Neural crest cell (in vitro differentiated cells): ENCODE results near the gene NRIP1. TPM values are rescaled to one million over a fixed set of nuclear protein-coding genes. Genes with fewer than 3 reads are reported as not detected.

Source experiments
- DNase-seq: peaks from one replicate; pipeline ENCODE4 v3.0.0; 2021; ENCODE audit warnings: low read depth, mixed read lengths, low spot score
- H3K27ac Mint-ChIP-seq: one replicate; pipeline ENCODE4 v1.8.0; 2021; ENCODE audit warnings: mild to moderate bottlenecking, mixed read lengths; ENCODE audit not compliant: unreplicated experiment
- H3K27me3 Mint-ChIP-seq: 2 replicates; pipeline ENCODE4 v1.8.0; 2021; ENCODE audit warnings: low read depth, mild to moderate bottlenecking, mixed read lengths
- H3K36me3 Mint-ChIP-seq: 2 replicates; pipeline ENCODE4 v1.8.0; 2021; ENCODE audit warnings: low read depth, mild to moderate bottlenecking, mixed read lengths
- H3K4me1 Mint-ChIP-seq: 2 replicates; pipeline ENCODE4 v1.8.0; 2021; ENCODE audit warnings: mixed read lengths
- H3K4me3 Mint-ChIP-seq: one replicate; pipeline ENCODE4 v1.8.0; 2021; ENCODE audit warnings: mild to moderate bottlenecking, mixed read lengths
- H3K9me3 Mint-ChIP-seq: 2 replicates; pipeline ENCODE4 v1.8.0; 2021; ENCODE audit warnings: mixed read lengths
- total RNA-seq: library from RNA; stranded (reverse); gene quantifications from 2 replicates; pipeline ENCODE4 v1.2.1, GENCODE V29; 2021
- TF ChIP-seq, protein P1 (sequence below): fragments of 200-600 bp; sonication (generic); conservative IDR thresholded peaks from 2 replicates; pipeline ENCODE4 v1.5.0; 2021; ENCODE audit warnings: antibody characterized with exemption, mild to moderate bottlenecking

The NRIP1 gene
- total RNA-seq, 1 donor from 2014 or later, result 73.8 TPM

DNA sequence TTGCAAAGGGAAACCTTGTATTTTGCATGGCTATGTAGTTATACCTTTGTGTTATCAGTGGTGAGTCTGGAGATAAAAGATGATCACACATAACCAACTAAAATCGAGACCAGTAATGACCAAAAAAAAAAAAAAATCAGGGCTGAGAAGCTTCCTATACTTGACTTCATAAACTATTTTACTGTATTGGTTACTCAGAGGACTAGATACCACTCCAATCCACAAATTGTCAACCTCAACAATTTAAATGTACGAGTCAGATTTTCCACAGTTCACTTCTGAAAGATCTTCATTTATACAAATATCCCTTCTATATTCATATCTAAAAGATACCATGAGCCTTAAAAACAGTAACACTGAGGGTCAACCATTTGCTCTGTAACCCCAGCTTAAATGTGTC is 71.7 kb downstream of the NRIP1 start:
- Mint-ChIP-seq H3K36me3 (peaks cover 23% of the 10 kb centered on the region), H3K27ac (no peak overlapping the region), H3K4me3 (no peak overlapping the region), H3K9me3 (no peaks in the 10 kb centered on the region), H3K27me3 (no peaks in the 10 kb centered on the region), H3K4me1 (peaks cover 25% of the 10 kb centered on the region)
- DNase-seq, result no peak
- TF ChIP-seq, protein P1, sequence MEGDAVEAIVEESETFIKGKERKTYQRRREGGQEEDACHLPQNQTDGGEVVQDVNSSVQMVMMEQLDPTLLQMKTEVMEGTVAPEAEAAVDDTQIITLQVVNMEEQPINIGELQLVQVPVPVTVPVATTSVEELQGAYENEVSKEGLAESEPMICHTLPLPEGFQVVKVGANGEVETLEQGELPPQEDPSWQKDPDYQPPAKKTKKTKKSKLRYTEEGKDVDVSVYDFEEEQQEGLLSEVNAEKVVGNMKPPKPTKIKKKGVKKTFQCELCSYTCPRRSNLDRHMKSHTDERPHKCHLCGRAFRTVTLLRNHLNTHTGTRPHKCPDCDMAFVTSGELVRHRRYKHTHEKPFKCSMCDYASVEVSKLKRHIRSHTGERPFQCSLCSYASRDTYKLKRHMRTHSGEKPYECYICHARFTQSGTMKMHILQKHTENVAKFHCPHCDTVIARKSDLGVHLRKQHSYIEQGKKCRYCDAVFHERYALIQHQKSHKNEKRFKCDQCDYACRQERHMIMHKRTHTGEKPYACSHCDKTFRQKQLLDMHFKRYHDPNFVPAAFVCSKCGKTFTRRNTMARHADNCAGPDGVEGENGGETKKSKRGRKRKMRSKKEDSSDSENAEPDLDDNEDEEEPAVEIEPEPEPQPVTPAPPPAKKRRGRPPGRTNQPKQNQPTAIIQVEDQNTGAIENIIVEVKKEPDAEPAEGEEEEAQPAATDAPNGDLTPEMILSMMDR, result no peak

DNA sequence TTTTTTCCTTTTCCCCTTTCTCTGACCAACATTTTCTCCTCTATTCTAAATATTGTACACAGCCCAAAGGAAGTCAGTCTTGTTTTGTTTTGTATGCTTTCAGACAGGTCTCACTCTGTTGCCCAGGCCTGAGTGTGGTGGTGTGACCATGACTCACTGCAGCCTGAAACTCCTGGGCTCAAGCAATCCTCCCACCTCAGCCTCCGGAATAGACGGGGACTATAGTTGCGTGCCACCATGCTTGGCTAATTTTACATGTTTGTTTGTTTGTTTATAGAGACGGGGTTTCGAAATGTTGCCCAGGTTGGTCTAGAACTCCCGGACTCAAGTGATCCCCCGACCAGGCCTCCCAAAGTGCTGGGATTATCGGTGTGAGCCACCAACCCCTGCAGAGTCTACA is 72.8 kb downstream of the NRIP1 start:
- Mint-ChIP-seq H3K27me3 (no peaks in the 10 kb centered on the region), H3K4me1 (peaks cover 33% of the 10 kb centered on the region), H3K36me3 (peaks cover 24% of the 10 kb centered on the region), H3K4me3 (no peak overlapping the region), H3K9me3 (no peaks in the 10 kb centered on the region), H3K27ac (peak overlapping the region; percentile 16)
- TF ChIP-seq, protein P1, result no peak
- DNase-seq, result no peak

DNA sequence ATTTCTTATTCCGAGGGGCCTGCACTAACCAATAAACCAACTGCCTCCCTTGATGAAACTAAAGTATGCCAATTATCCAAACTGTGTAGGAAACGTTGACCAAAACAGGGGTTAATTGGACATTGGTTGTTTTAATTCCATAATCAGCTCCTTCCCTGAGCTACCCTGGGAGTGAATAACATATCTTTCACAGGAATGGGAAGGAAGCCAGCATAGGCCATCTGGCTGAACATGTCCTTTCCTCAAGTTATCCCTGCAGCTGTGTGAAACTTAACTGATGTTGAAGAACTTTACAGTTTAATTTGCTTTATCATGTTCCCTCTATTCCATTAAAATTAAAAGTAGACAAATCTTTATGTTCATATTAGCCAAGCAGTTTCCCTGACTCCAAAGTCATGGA is 75.4 kb downstream of the NRIP1 start:
- peaks cover 25% of the 10 kb centered on the region for H3K36me3 Mint-ChIP-seq
- no peaks in the 10 kb centered on the region for H3K9me3 Mint-ChIP-seq
- H3K27me3 Mint-ChIP-seq, result no peaks in the 10 kb centered on the region
- no peak overlapping the region for H3K4me3 Mint-ChIP-seq
- no peak overlapping the region for H3K27ac Mint-ChIP-seq
- DNase-seq, result no peak
- TF ChIP-seq, protein P1, result no peak
- peaks cover 28% of the 10 kb centered on the region for H3K4me1 Mint-ChIP-seq

DNA sequence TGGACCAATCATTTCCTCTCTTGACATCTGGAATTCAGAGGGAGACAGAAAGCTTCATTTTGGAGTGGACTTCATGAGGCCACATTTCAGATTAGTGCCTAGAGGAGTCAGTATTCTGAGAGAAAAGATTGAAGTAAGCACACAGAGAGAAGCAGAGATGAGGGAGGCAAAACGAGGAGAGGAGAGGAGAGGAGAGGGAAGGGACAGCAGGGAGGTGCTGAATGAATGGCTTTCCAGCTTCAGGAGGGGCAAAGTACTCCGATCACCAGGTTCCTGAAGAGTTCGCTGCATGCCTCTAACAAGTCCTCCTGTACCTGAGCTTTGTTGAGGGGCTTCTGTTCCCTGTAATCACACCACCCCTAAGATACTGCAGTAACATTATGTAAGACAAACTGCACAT is 76.0 kb downstream of the NRIP1 start:
- H3K36me3 Mint-ChIP-seq, result peaks cover 30% of the 10 kb centered on the region
- peaks cover 28% of the 10 kb centered on the region for H3K4me1 Mint-ChIP-seq
- no peak overlapping the region for H3K4me3 Mint-ChIP-seq
- no peak overlapping the region for H3K27ac Mint-ChIP-seq
- TF ChIP-seq, protein P1, result no peak
- DNase-seq, result no peak
- no peaks in the 10 kb centered on the region for H3K27me3 Mint-ChIP-seq
- no peaks in the 10 kb centered on the region for H3K9me3 Mint-ChIP-seq

DNA sequence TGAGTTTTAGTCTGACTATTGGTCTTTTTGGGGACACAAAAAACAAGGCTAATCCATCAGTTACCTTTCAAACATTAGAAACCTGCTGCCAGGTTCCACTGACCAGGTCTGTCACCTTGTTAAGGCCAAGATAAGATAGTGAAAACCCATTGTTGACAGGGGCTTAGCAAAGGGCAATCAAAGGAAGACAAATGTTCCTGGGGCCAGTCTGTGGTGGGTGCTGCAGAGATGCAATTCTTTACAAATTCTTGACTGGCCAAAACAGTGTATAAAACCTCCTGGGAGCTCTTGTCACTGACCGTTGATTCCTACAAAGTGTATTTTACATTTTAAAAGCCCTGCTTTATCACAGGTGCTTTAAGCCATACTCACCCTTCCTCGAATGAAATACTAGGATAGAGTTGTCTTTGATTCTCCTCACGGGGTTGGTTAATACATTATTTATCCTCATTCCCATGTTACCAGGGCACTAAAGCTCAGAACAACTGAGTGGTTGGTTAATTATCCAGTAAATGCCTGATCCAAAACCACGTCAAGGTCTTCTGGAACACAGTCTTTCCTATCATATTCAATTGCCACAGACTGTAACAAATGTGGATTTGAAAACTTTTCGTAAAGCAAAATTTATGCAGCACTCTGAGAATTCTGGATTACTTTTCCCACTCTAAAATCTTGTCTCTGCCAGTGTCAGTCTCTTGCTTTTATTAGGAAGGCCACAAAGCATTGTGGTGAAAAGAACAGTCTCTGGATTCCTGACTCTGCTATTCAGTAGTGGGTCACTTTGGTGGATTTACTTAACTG is 77.2 kb downstream of the NRIP1 start:
- no peak overlapping the region for H3K27ac Mint-ChIP-seq
- H3K27me3 Mint-ChIP-seq, result no peaks in the 10 kb centered on the region
- DNase-seq, result no peak
- peaks cover 37% of the 10 kb centered on the region for H3K4me1 Mint-ChIP-seq
- H3K36me3 Mint-ChIP-seq, result peaks cover 29% of the 10 kb centered on the region
- TF ChIP-seq, protein P1, result no peak
- H3K4me3 Mint-ChIP-seq, result no peak overlapping the region
- H3K9me3 Mint-ChIP-seq, result no peaks in the 10 kb centered on the region
